Stimulated activated CD4-positive, alpha-beta T cell treated with anti-CD3 and anti-CD28 coated beads, Interleukin-15, amount 100 ng/mL, for 48 hours (primary cell): ENCODE measurements around the gene DDX56.
A peak's percentile ranks its signal among the peaks of the same experiment; 100 is the strongest.

Source experiments
- DNase-seq, 2 donors: peaks; one replicate each; pipeline ENCODE4 v3.0.0-alpha.2; 2020; ENCODE audit warnings: low read depth in 2 of 2

The DDX56 gene

GRCh38 chr7:44535348-44536064 lies 38.2 kb downstream of the DDX56 start:
- DNase-seq, result no peak

- DNase-seq, result peak; percentile 30 to 54
Measured at GRCh38 chr7:44534501-44534900, 39.2 kb downstream of the DDX56 start.

GRCh38 chr7:44534087-44534486 lies 39.6 kb downstream of the DDX56 start:
- DNase-seq, result no peak

DNA sequence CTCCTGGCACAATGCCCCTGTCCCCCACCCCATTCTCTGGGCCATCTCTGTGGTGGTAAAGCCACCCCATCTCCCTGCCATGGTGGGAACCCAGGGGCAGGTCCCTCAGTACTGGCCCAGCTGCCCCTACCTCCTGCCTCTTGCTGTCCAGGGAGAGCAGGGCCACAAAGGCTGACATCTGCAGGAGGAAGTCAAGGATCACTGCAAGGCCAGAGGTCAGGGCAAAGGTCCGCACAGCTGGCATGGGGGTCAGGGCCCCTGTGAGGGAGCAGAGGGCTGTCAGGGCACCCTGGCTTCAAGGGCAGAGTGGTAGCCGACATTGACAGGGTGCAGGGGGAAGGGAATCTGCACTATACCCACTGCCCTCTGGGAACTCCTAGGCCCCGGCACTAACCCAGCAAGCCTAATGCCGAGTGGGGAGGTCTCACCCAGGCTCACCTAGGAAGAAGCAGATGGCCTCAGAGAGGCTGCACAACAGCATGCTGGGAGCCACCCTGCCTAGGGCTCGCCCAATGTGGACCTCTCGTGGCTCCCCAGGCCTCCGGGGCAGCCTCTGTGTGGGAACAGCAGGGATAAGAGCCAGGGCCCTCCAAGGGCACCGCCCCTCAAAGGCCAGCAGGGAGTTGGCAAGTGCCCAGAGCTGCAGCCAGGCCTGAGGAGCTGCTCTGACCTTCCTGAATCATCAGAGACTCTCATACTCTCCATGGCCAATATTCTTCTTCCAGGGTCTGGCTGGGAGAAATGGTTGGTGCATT lies 40.2 kb downstream of the DDX56 start:
- no peak for DNase-seq

- DNase-seq, result no peak
Measured at GRCh38 chr7:44531421-44532380, 42.0 kb downstream of the DDX56 start.

- DNase-seq, result no peak
Measured at GRCh38 chr7:44530990-44531389, 42.7 kb downstream of the DDX56 start.

DNA sequence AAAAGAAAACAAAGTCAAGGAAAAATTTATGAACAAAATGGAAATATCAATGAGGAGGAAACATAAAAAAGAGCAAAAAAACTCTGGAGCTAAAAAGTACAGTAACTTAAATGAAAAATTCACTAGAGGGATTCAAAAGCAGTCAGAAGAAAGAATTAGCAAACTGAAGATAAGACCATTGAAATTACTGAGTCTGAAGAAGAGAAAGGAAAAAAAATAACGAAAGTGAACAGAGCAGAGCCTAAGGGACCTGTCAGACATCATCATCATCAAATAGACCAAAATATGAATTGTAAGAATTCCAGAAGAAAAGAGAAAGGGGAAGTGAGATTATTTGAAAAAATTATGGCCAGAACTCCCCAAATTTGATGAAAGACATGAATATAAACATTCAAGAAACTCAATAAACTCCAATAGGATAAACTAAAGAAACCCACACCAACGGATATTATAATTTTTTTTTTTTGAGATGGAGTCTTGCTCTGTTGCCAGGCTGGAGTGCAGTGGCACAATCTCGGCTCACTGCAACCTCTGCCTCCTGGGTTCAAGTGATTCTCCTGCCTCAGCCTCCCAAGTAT lies 48.8 kb downstream of the DDX56 start:
- no peak for DNase-seq

DNA sequence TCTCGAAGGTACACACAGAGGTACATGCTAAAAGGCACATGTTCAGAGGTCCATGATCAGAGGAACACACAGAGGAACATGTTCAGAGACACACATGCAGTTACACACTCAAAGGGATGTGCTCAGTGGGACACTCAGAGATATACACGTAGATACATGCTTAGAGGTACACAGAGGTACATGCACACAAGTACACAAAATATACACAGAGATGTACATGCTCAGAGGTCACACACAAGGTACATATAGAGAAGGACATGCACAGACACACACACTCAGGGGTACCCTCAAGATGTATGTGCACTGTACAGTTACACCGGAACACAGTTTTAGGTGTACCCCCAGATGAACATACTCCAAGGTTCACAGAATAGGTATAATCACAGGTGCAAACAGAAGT lies 51.4 kb downstream of the DDX56 start:
- no peak for DNase-seq

DNA sequence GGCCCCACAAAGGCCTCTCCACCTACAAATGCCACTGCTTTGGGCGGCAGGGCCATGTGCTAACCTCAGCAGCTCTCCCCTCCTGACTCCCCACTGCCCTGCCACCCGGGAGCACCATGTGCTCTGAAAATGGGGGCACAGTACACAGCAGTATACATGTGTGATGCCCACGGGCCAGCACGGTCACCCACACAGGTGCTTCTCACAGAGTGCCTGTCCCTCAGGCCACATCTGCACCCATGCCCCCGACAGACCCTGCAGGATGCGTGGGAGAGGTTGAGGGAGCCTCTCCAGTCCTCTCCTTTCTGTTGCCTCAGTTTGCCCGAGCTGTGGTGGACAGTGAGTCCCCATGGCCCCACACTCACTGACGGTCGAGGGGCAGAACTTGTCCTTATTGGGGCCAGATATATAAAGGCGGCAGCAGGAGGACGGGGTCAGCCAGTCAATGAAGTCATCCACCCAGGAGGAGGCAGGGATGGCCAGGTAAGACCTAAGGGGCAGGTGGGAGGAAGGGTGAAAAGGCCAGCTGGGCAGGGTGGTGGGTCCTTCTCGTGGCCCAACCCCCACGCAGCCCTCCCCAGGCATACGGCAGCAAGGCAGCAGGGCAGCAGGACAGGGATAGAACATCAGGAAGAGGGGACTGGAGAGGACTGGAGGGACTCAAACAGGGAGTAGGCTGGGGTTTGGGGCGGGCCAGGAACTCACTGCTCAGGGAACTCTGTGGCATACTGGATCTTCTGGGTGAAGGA lies 52.2 kb downstream of the DDX56 start:
- no peak for DNase-seq

DNA sequence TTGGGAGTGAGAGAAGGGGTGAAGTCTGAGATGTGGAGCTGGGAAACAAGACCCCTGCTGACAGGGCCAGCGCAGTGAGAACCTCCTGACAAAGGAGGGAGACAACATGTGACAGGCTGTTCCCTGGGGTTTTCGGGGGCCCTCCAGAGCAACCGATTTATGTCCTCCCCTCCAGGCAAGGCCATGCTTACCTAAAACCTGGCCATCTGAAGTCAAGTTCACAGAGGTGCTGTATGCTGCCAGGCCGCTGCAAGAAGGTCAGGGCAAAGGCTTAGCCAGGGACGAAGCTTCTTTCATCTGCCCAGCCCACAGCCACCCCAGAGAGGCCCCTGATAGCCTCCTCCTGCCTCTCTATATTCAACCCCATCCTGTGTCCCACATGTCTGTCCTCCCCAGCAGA lies 53.1 kb downstream of the DDX56 start:
- no peak for DNase-seq

- DNase-seq, result no peak
Measured at GRCh38 chr7:44519546-44519945, 54.2 kb downstream of the DDX56 start.

GRCh38 chr7:44518761-44519160 lies 54.9 kb downstream of the DDX56 start:
- no peak for DNase-seq

- no peak for DNase-seq
Measured at GRCh38 chr7:44517175-44517574, 56.5 kb downstream of the DDX56 start.
